DOHH2 (cell line): ENCODE results near the gene ORAI3.

ENCODE experiments used
- CTCF ChIP-seq: fragments of 200-600 bp; sonication (generic); IDR thresholded peaks from one replicate; pipeline ENCODE4 v1.5.1; 2014; ENCODE audit warnings: antibody characterized with exemption, mild to moderate bottlenecking, low read depth, low read length; ENCODE audit not compliant: poor library complexity, severe bottlenecking
- EZH2phosphoT487 ChIP-seq: fragments of 200-600 bp; sonication (generic); IDR thresholded peaks from 2 replicates; pipeline ENCODE4 v1.6.1; 2017; ENCODE audit warnings: borderline replicate concordance, mild to moderate bottlenecking, antibody characterized with exemption, low read length, moderate library complexity, mixed read lengths

- no peak for TF ChIP-seq CTCF
- no peak for TF ChIP-seq EZH2phosphoT487
Observed at GRCh38 chr16:30930160-30930571, 18.7 kb upstream of the ORAI3 start.
